ENCODE data around the gene ATP8A2.
"Not testable (repeated sequence)": the region's sequence is repeated elsewhere in the genome, so short reads cannot be mapped to it uniquely, and the experiment has no call there.

ATP8A2 gene

GRCh38 chr13:25768376-25768775 is 396.6 kb downstream of the ATP8A2 start:
- in situ Hi-C loops (cut with MboI; ENCODE audit: low pct_unique_long_range_greater_than_20kb, low sequenced_read_pairs): loop anchor here (25.0 kb wide), 1 partner anchor 94 kb away; no protein-coding TSS in a partner anchor

DNA sequence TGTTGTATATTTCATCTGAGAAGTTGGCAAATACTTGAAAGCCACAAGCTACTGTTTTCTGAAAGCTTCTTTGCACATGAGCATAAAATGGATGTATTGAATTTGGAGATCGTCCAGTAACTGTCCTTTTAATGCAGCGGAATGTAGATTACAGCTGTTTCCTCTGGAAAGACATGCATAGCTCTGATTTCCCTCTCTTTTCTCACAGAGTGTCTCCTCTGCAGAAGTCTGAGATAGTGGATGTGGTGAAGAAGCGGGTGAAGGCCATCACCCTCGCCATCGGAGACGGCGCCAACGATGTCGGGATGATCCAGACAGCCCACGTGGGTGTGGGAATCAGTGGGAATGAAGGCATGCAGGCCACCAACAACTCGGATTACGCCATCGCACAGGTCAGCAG is 397.1 kb downstream of the ATP8A2 start:
- in situ Hi-C loops (cut with MboI; ENCODE audit: low pct_unique_long_range_greater_than_20kb, low sequenced_read_pairs): loop anchor here (25.0 kb wide), 1 partner anchor 93 kb away; no protein-coding TSS in a partner anchor

More at GRCh38 chr13:25768376-25768775, 396.6 kb downstream of the ATP8A2 start:
- DNase-seq: no peak

DNA sequence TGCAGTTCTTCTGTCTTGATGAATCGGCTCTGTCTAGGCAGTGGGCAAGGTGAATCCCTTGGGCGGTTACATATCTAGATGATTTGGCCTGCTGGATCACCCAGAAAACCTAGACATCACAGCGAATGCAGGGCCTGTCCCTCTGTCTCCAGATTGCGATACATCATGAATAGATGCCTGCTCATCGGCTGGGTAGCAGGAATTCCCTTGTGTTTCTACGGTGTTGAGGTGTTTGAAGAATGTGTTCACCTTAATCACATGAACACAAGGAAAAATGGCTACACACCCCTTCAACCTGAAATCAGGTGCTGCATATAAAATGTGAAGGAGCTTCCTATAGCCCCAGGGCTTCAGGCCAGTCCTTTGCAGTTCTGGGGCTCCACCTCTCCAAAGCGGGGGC is 398.8 kb downstream of the ATP8A2 start:
- no peak for DNase-seq
- in situ Hi-C loops (cut with MboI; ENCODE audit: low pct_unique_long_range_greater_than_20kb, low sequenced_read_pairs): loop anchor here (25.0 kb wide), 1 partner anchor 92 kb away; no protein-coding TSS in a partner anchor

More for the DNA sequence above, 397.1 kb downstream of the ATP8A2 start:
- DNase-seq: no peak

DNA sequence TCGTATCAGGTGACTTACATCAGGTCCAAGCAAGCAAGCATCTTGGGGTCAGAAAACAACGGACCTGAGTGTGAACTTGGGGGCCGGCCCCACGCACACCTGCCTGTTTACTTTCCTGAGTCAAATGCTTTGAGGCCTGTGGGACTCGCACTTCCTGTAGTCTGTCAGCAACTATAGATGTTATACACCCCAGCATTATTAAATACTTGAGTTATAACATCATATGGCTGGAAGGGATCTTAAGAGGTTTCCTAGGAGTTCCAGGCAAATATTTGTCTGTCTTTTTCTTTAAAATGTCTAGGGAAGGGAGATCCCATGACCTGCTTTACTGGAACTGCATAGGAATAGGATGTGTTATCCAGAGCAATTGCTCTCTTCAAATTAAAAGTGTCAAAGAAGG is 399.4 kb downstream of the ATP8A2 start:
- in situ Hi-C loops (cut with MboI; ENCODE audit: low pct_unique_long_range_greater_than_20kb, low sequenced_read_pairs): loop anchor here (25.0 kb wide), 1 partner anchor 91 kb away; no protein-coding TSS in a partner anchor
- no peak for DNase-seq

- in situ Hi-C loops (cut with MboI; ENCODE audit: low pct_unique_long_range_greater_than_20kb, low sequenced_read_pairs): loop anchor here (25.0 kb wide), 1 partner anchor 90 kb away; no protein-coding TSS in a partner anchor
- DNase-seq: no peak
Measured at GRCh38 chr13:25771641-25772478, 400.1 kb downstream of the ATP8A2 start.

DNA sequence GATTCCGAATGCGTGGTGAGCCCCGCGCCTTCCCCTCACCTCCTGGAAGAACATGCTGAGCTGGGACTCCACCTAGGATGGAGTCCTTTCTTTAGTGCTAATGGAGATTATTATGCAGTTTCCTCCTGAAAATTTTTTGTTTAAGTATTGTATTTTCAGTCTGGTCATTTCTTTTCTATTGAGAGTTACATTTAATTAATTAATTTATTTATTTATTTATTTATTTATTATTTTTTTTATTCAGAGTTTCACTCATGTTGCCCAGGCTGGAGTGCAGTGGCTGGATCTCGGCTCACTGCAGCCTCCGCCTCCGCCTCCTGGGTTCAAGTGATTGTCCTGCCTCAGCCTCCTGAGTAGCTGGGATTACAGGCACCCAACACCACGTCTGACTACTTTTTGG is 400.8 kb downstream of the ATP8A2 start:
- not testable (repeated sequence) for DNase-seq
- in situ Hi-C loops (cut with MboI; ENCODE audit: low pct_unique_long_range_greater_than_20kb, low sequenced_read_pairs): loop anchor here (25.0 kb wide), 1 partner anchor 90 kb away; no protein-coding TSS in a partner anchor

DNA sequence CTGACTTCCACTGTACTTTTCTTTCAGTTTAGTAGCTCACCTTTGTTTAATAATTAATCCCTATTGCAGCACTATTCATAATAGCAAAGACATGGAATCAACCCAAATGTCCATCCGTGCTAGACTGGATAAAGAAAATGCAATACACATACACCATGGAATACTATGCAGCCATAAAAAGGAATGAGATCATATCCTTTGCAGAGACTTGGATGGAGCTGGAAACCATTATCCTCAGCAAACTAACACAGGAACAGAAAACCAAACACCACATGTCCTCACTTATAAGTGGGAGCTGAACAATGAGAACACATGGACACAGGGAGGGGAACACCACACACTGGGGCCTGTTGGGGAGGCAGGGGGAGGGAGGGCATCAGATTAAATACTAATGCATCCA is 402.3 kb downstream of the ATP8A2 start:
- in situ Hi-C loops (cut with MboI; ENCODE audit: low pct_unique_long_range_greater_than_20kb, low sequenced_read_pairs): loop anchor here (25.0 kb wide), 1 partner anchor 88 kb away; no protein-coding TSS in a partner anchor

GRCh38 chr13:25775275-25775674 is 403.5 kb downstream of the ATP8A2 start:
- in situ Hi-C loops (cut with MboI; ENCODE audit: low pct_unique_long_range_greater_than_20kb, low sequenced_read_pairs): no loop called here
- no peak for DNase-seq

More for the DNA sequence above, 402.3 kb downstream of the ATP8A2 start:
- not testable (repeated sequence) for DNase-seq

DNA sequence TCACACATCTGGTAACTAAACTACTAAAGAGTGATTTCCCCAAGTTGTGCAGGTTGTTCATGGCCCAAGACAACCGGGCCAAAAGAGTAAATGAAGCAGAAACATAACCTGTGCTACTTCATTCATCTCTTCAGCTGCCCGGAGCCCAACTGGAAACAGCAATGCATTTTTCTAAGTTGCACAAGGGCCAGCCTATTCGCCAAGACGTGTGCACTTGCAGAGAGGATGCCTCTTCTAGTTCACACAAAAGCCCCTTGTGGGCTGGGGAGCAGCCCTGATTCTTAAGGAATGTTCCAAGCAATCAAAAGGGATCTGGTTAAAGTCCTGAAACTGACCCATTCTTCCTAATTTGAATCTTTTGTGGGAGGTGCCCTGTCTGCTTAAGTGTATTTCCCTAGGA is 404.2 kb downstream of the ATP8A2 start:
- in situ Hi-C loops (cut with MboI; ENCODE audit: low pct_unique_long_range_greater_than_20kb, low sequenced_read_pairs): no loop called here
- DNase-seq: no peak

GRCh38 chr13:25776722-25777121 is 404.9 kb downstream of the ATP8A2 start:
- no peak for DNase-seq
- in situ Hi-C loops (cut with MboI; ENCODE audit: low pct_unique_long_range_greater_than_20kb, low sequenced_read_pairs): no loop called here

- no peak for DNase-seq
- in situ Hi-C loops (cut with MboI; ENCODE audit: low pct_unique_long_range_greater_than_20kb, low sequenced_read_pairs): no loop called here
Measured at GRCh38 chr13:25777509-25777908, 405.7 kb downstream of the ATP8A2 start.

GRCh38 chr13:25778365-25778764 is 406.6 kb downstream of the ATP8A2 start:
- DNase-seq: no peak
- in situ Hi-C loops (cut with MboI; ENCODE audit: low pct_unique_long_range_greater_than_20kb, low sequenced_read_pairs): no loop called here

DNA sequence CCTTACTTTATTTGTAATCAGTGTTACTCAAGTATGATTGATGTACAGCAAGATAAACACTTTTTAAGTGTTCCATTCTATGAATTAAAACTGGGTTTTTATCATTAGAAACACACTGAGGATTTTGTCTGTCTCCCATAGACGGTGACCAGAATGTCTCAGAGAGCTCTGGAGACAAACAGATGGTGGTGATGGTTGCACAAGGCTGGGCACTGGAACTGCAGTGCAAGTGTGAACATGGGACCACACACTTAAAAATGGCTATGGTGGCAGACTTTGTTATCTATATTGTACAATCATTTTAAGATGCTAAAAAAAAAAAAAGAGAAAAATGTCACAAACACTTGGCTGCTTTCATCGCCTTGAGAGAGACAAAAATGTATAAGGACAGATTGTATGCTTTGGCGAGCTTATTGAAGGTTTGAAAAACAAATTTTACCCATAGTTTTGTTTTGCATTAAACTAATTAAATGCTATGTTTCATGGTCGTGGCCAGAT is 407.1 kb downstream of the ATP8A2 start:
- DNase-seq: no peak
- in situ Hi-C loops (cut with MboI; ENCODE audit: low pct_unique_long_range_greater_than_20kb, low sequenced_read_pairs): no loop called here

DNA sequence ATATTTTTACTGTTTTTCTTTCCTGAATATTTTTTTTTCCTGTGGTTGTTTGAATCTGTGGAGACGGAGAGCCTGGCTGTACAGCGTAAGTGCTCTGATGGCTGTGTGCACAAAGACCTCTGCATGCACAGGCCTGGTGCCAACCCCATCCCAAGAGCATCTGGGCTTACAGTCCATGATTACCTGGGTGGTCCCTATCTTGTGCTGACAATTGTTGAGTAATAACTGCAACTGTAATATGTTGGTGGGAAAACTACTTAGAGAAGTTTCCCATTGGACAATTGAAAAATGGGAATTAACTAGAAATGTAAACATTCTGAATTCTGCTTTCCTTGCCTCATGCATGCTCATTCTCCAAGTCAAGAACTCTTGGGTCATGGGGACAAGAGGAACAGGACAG is 411.3 kb downstream of the ATP8A2 start:
- in situ Hi-C loops (cut with MboI; ENCODE audit: low pct_unique_long_range_greater_than_20kb, low sequenced_read_pairs): no loop called here
- no peak for DNase-seq

GRCh38 chr13:25783601-25784024 is 411.8 kb downstream of the ATP8A2 start:
- no peak for DNase-seq
- in situ Hi-C loops (cut with MboI; ENCODE audit: low pct_unique_long_range_greater_than_20kb, low sequenced_read_pairs): no loop called here

GRCh38 chr13:25784119-25784518 is 412.3 kb downstream of the ATP8A2 start:
- in situ Hi-C loops (cut with MboI; ENCODE audit: low pct_unique_long_range_greater_than_20kb, low sequenced_read_pairs): no loop called here
- DNase-seq: no peak

GRCh38 chr13:25790137-25790536 is 418.4 kb downstream of the ATP8A2 start:
- DNase-seq; in situ Hi-C loops (cut with MboI; ENCODE audit: low pct_unique_long_range_greater_than_20kb, low sequenced_read_pairs): not testable (repeated sequence)

GRCh38 chr13:25795277-25795676 is 423.5 kb downstream of the ATP8A2 start:
- in situ Hi-C loops (cut with MboI; ENCODE audit: low pct_unique_long_range_greater_than_20kb, low sequenced_read_pairs): no loop called here
- no peak for DNase-seq

GRCh38 chr13:25796474-25796873 is 424.7 kb downstream of the ATP8A2 start:
- no peak for DNase-seq
- in situ Hi-C loops (cut with MboI; ENCODE audit: low pct_unique_long_range_greater_than_20kb, low sequenced_read_pairs): no loop called here

DNA sequence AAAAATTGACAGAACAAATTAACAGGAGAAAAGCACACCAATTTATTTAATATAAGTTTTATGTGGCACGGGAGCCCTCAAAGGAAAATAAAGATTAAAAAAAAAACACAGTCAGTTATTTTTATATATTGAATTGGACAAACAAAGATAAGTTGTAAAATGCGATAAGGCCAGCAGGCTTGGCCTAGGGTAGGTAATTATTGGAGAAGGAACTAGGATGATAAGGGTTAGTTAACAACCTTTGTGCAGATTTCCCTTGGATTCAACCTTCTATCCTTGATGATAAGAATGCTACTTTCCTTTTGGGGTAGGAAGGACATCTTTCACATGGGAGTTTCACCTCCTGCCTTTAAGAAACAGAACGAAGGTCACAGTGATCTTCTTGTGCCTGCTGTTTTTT is 427.2 kb downstream of the ATP8A2 start:
- no peak for DNase-seq
- in situ Hi-C loops (cut with MboI; ENCODE audit: low pct_unique_long_range_greater_than_20kb, low sequenced_read_pairs): no loop called here

Data from KBM-7 (cell line).